HepG2 (cell line): Measurements from ENCODE around the gene IFT80. TPM values are rescaled to one million over a fixed set of nuclear protein-coding genes. Genes with fewer than 3 reads are reported as not detected.

Experiments used
- DBP ChIP-seq: sonication (generic); formaldehyde crosslinking; IDR thresholded peaks from 2 replicates; pipeline ENCODE4 v1.4.0; 2020; ENCODE audit warnings: missing genetic modification reagents; ENCODE audit errors: not compliant biosample characterization
- FOXP1 ChIP-seq, 2 experiments: fragments of 450-650 bp in 1 of 2; IDR thresholded peaks; 2 replicates each; pipeline ENCODE4 v1.6.1; 2017 to 2018; ENCODE audit warnings: antibody characterized with exemption in 1 of 2
- GATAD2A ChIP-seq: IDR thresholded peaks from 2 replicates; pipeline ENCODE4 v1.6.1; 2016
- HNRNPH1 ChIP-seq: fragments of 200-400 bp; formaldehyde crosslinking; optimal IDR thresholded peaks from 2 replicates; pipeline ENCODE3; 2017; ENCODE audit warnings: mild to moderate bottlenecking, low read depth, low read length
- IRF2 ChIP-seq: IDR thresholded peaks from 2 replicates; pipeline ENCODE4 v1.6.1; 2018; ENCODE audit warnings: missing genetic modification reagents, missing compliant biosample characterization
- ISX ChIP-seq: sonication (generic); formaldehyde crosslinking; conservative IDR thresholded peaks from 2 replicates; pipeline ENCODE4 v1.5.0; 2020; ENCODE audit warnings: missing genetic modification reagents
- JDP2 ChIP-seq: sonication (generic); formaldehyde crosslinking; IDR thresholded peaks from 2 replicates; pipeline ENCODE4 v1.8.1; 2022; ENCODE audit warnings: missing genetic modification reagents, borderline replicate concordance
- MLLT10 ChIP-seq: sonication (generic); formaldehyde crosslinking; IDR thresholded peaks from 2 replicates; pipeline ENCODE4 v1.4.0; 2020; ENCODE audit warnings: missing genetic modification reagents
- NFIC ChIP-seq: IDR thresholded peaks from 2 replicates; pipeline ENCODE4 v1.6.1; 2012; ENCODE audit warnings: mild to moderate bottlenecking, low read length, inconsistent platforms
- RAD21 ChIP-seq: fragments of 450-650 bp; formaldehyde crosslinking; IDR thresholded peaks from 2 replicates; pipeline ENCODE4 v1.5.0; 2020; ENCODE audit warnings: mild to moderate bottlenecking
- RFX3 ChIP-seq: IDR thresholded peaks from 2 replicates; pipeline ENCODE4 v1.6.1; 2016; ENCODE audit warnings: missing biosample characterization, missing genetic modification reagents
- SRSF9 ChIP-seq: fragments of 200-400 bp; formaldehyde crosslinking; IDR thresholded peaks from 2 replicates; pipeline ENCODE4 v1.6.1; 2018; ENCODE audit warnings: borderline replicate concordance, mild to moderate bottlenecking, low read depth, low read length; ENCODE audit not compliant: insufficient read depth, poor library complexity, severe bottlenecking
- ZFP62 ChIP-seq: sonication (generic); formaldehyde crosslinking; IDR thresholded peaks from 2 replicates; pipeline ENCODE4 v1.4.0; 2020; ENCODE audit warnings: missing genetic modification reagents
- ZNF331 ChIP-seq: sonication (generic); formaldehyde crosslinking; IDR thresholded peaks from 2 replicates; pipeline ENCODE4 v1.4.0; 2020; ENCODE audit warnings: missing genetic modification reagents
- polyA plus RNA-seq, 8 experiments: library from polyadenylated mRNA; depleted of rRNA in 3 of 8; stranded (reverse) in 7 of 8; unstranded in 1 of 8; fragments of >200 nt; fragmentation: Illumina TruSeq in 4 of 8; extraction: Trizol in 4 of 8; gene quantifications; 2 replicates each; pipeline versions ENCODE4 v1.2.1 to v1.2.3, GENCODE V29; 2011 to 2016; ENCODE audit warnings: low read depth in 4 of 8, missing spikeins in 1 of 8, mixed read lengths in 1 of 8; ENCODE audit not compliant: insufficient read depth in 1 of 8
- total RNA-seq, 5 experiments: library from RNA; depleted of rRNA; stranded (reverse); fragments of >200 nt; fragmentation: Illumina TruSeq; extraction: Trizol; gene quantifications; 2 replicates each; pipeline ENCODE4 v1.2.3, GENCODE V29; 2016; ENCODE audit warnings: low read depth in 1 of 5
- TF ChIP-seq, protein P1 (sequence below): sonication (generic); formaldehyde crosslinking; IDR thresholded peaks from 2 replicates; pipeline ENCODE4 v1.4.0; 2020; ENCODE audit warnings: mild to moderate bottlenecking, missing genetic modification reagents
- TF ChIP-seq, protein P2 (sequence below): sonication (generic); formaldehyde crosslinking; IDR thresholded peaks from 2 replicates; pipeline ENCODE4 v1.5.1; 2020; ENCODE audit warnings: mild to moderate bottlenecking, missing genetic modification reagents, moderate library complexity
- TF ChIP-seq, protein P3 (sequence below): sonication (generic); formaldehyde crosslinking; IDR thresholded peaks from 2 replicates; pipeline ENCODE4 v1.5.0; 2020; ENCODE audit warnings: mild to moderate bottlenecking, missing genetic modification reagents

The IFT80 gene
- total and polyA plus RNA-seq, 2 of the 13 experiments (the other 11 are each of a cell fraction or from before 2014, with no cell fraction given), result 11.4 to 15.7 TPM

GRCh38 chr3:160225176-160226025 is 173.6 kb downstream of the IFT80 start, which contains the start of gene C3orf80 (continued):
- TF ChIP-seq DBP (CRISPR knock-in tag) (no peak), NFIC (no peak), IRF2 (CRISPR knock-in tag) (no peak), ZFP62 (CRISPR knock-in tag) (no peak), JDP2 (no peak), RFX3 (CRISPR knock-in tag) (no peak), MLLT10 (no peak), SRSF9 (no peak), GATAD2A (CRISPR knock-in tag) (no peak), RAD21 (CRISPR knock-in tag) (peak; percentile 38; the same call in 1 of the 2 replicates), ISX (no peak), ZNF331 (0 out of 2 replicates have a peak, but pooled peaks have one; percentile 10), FOXP1 (IDR thresholded peaks at IDR 0.05) (no peak), FOXP1 (CRISPR knock-in tag; IDR thresholded peaks at IDR 0.05) (no peak), HNRNPH1 (no peak)
- TF ChIP-seq, protein P1, sequence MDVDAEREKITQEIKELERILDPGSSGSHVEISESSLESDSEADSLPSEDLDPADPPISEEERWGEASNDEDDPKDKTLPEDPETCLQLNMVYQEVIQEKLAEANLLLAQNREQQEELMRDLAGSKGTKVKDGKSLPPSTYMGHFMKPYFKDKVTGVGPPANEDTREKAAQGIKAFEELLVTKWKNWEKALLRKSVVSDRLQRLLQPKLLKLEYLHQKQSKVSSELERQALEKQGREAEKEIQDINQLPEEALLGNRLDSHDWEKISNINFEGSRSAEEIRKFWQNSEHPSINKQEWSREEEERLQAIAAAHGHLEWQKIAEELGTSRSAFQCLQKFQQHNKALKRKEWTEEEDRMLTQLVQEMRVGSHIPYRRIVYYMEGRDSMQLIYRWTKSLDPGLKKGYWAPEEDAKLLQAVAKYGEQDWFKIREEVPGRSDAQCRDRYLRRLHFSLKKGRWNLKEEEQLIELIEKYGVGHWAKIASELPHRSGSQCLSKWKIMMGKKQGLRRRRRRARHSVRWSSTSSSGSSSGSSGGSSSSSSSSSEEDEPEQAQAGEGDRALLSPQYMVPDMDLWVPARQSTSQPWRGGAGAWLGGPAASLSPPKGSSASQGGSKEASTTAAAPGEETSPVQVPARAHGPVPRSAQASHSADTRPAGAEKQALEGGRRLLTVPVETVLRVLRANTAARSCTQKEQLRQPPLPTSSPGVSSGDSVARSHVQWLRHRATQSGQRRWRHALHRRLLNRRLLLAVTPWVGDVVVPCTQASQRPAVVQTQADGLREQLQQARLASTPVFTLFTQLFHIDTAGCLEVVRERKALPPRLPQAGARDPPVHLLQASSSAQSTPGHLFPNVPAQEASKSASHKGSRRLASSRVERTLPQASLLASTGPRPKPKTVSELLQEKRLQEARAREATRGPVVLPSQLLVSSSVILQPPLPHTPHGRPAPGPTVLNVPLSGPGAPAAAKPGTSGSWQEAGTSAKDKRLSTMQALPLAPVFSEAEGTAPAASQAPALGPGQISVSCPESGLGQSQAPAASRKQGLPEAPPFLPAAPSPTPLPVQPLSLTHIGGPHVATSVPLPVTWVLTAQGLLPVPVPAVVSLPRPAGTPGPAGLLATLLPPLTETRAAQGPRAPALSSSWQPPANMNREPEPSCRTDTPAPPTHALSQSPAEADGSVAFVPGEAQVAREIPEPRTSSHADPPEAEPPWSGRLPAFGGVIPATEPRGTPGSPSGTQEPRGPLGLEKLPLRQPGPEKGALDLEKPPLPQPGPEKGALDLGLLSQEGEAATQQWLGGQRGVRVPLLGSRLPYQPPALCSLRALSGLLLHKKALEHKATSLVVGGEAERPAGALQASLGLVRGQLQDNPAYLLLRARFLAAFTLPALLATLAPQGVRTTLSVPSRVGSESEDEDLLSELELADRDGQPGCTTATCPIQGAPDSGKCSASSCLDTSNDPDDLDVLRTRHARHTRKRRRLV (CRISPR knock-in tag), result no peak
- TF ChIP-seq, protein P2, sequence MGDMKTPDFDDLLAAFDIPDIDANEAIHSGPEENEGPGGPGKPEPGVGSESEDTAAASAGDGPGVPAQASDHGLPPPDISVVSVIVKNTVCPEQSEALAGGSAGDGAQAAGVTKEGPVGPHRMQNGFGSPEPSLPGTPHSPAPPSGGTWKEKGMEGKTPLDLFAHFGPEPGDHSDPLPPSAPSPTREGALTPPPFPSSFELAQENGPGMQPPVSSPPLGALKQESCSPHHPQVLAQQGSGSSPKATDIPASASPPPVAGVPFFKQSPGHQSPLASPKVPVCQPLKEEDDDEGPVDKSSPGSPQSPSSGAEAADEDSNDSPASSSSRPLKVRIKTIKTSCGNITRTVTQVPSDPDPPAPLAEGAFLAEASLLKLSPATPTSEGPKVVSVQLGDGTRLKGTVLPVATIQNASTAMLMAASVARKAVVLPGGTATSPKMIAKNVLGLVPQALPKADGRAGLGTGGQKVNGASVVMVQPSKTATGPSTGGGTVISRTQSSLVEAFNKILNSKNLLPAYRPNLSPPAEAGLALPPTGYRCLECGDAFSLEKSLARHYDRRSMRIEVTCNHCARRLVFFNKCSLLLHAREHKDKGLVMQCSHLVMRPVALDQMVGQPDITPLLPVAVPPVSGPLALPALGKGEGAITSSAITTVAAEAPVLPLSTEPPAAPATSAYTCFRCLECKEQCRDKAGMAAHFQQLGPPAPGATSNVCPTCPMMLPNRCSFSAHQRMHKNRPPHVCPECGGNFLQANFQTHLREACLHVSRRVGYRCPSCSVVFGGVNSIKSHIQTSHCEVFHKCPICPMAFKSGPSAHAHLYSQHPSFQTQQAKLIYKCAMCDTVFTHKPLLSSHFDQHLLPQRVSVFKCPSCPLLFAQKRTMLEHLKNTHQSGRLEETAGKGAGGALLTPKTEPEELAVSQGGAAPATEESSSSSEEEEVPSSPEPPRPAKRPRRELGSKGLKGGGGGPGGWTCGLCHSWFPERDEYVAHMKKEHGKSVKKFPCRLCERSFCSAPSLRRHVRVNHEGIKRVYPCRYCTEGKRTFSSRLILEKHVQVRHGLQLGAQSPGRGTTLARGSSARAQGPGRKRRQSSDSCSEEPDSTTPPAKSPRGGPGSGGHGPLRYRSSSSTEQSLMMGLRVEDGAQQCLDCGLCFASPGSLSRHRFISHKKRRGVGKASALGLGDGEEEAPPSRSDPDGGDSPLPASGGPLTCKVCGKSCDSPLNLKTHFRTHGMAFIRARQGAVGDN (CRISPR knock-in tag), result peak; percentile 65; the same call in 1 of the 2 replicates
- TF ChIP-seq, protein P3, sequence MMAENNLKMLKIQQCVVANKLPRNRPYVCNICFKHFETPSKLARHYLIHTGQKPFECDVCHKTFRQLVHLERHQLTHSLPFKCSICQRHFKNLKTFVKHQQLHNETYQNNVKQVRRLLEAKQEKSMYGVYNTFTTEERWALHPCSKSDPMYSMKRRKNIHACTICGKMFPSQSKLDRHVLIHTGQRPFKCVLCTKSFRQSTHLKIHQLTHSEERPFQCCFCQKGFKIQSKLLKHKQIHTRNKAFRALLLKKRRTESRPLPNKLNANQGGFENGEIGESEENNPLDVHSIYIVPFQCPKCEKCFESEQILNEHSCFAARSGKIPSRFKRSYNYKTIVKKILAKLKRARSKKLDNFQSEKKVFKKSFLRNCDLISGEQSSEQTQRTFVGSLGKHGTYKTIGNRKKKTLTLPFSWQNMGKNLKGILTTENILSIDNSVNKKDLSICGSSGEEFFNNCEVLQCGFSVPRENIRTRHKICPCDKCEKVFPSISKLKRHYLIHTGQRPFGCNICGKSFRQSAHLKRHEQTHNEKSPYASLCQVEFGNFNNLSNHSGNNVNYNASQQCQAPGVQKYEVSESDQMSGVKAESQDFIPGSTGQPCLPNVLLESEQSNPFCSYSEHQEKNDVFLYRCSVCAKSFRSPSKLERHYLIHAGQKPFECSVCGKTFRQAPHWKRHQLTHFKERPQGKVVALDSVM (CRISPR knock-in tag), result peak; percentile 75
